Stimulated activated CD4-positive, alpha-beta T cell treated with anti-CD3 and anti-CD28 coated beads, TNF-alpha, amount 100 ng/mL, for 1 hour (primary cell): ENCODE results near the gene ZDHHC9.

Source experiments
- DNase-seq, 3 donors: peaks; one replicate each; pipeline ENCODE4 v3.0.0-alpha.2; 2020; ENCODE audit warnings: low read depth in 3 of 3, low spot score in 1 of 3

The ZDHHC9 gene

GRCh38 chrX:129787336-129788055 is 56.2 kb downstream of the ZDHHC9 start:
- DNase-seq = no peak

- no peak for DNase-seq
Observed at GRCh38 chrX:129786210-129786651, 57.5 kb downstream of the ZDHHC9 start.

- DNase-seq = no peak
Observed at GRCh38 chrX:129785160-129785947, 58.3 kb downstream of the ZDHHC9 start.

GRCh38 chrX:129784371-129784770 is 59.3 kb downstream of the ZDHHC9 start:
- DNase-seq = no peak

GRCh38 chrX:129783291-129783713 is 60.4 kb downstream of the ZDHHC9 start:
- no peak for DNase-seq

GRCh38 chrX:129782706-129783105 is 61.0 kb downstream of the ZDHHC9 start:
- DNase-seq = no peak

GRCh38 chrX:129781680-129782495 is 61.8 kb downstream of the ZDHHC9 start:
- no peak for DNase-seq

GRCh38 chrX:129781134-129781672 is 62.5 kb downstream of the ZDHHC9 start:
- peak in 2 of 3 donors; percentile 50 to 60 for DNase-seq

GRCh38 chrX:129780441-129781105 is 63.1 kb downstream of the ZDHHC9 start:
- DNase-seq = no peak

GRCh38 chrX:129779747-129780146 is 63.9 kb downstream of the ZDHHC9 start, which contains the start of gene SASH3:
Gene SASH3 (plus strand): TSS chrX:129779949. CDS start chrX:129780098, 149 bp downstream.
- peak in 2 of 3 donors; percentile 31 to 37 for DNase-seq

GRCh38 chrX:129779086-129779672 is 64.5 kb downstream of the ZDHHC9 start:
- DNase-seq = no peak

- DNase-seq = peak in 2 of 3 donors; percentile 33 to 42
Observed at GRCh38 chrX:129777218-129778030, 66.3 kb downstream of the ZDHHC9 start.

- DNase-seq = no peak
Observed at GRCh38 chrX:129773649-129774458, 69.8 kb downstream of the ZDHHC9 start.

GRCh38 chrX:129772796-129773431 is 70.8 kb downstream of the ZDHHC9 start:
- DNase-seq = no peak

GRCh38 chrX:129771266-129771995 is 72.3 kb downstream of the ZDHHC9 start:
- no peak for DNase-seq

GRCh38 chrX:129769467-129770154 is 74.1 kb downstream of the ZDHHC9 start:
- peak in 2 of 3 donors; percentile 43 to 47 for DNase-seq
